ENCODE results near the gene ZSCAN2.

GRCh38 chr15:84656972-84657371 lies 56.2 kb downstream of the ZSCAN2 start:
- TF ChIP-seq CTCF (IDR thresholded peaks at IDR 0.05; ENCODE audit: insufficient read depth, low read depth, low read length): no peak
- no peak for TF ChIP-seq EZH2 (IDR thresholded peaks at IDR 0.05; ENCODE audit: insufficient read depth, low read length)

All from astrocyte (in vitro differentiated cells and primary cell).